Loucy (cell line): ENCODE results near the gene RIMBP2.

ENCODE experiments used
- H2AFZ ChIP-seq: fragments of 200-600 bp; sonication (generic); 2 replicates; pipeline ENCODE4 v1.6.0; 2016; ENCODE audit warnings: antibody characterized with exemption, mild to moderate bottlenecking, low read length, moderate library complexity
- H3F3A ChIP-seq: fragments of 200-600 bp; 2 replicates; pipeline ENCODE4 v1.6.0; 2016; ENCODE audit warnings: antibody characterized with exemption, low read depth, mild to moderate bottlenecking
- H3K27me3 ChIP-seq: fragments of 200-600 bp; sonication (generic); 2 replicates; pipeline ENCODE4 v1.6.1; 2014; ENCODE audit warnings: low read length, mild to moderate bottlenecking; ENCODE audit not compliant: insufficient read depth, poor library complexity, severe bottlenecking
- H3K36me3 ChIP-seq: fragments of 200-600 bp; sonication (generic); 2 replicates; pipeline ENCODE4 v1.6.1; 2016; ENCODE audit warnings: low read length; ENCODE audit not compliant: insufficient read depth
- H3K4me1 ChIP-seq: fragments of 200-600 bp; sonication (generic); 2 replicates; pipeline ENCODE4 v1.5.1; 2014; ENCODE audit warnings: low read length, mild to moderate bottlenecking; ENCODE audit not compliant: insufficient read depth, poor library complexity, severe bottlenecking
- H3K4me2 ChIP-seq: fragments of 200-600 bp; sonication (generic); 2 replicates; pipeline ENCODE4 v1.6.0; 2014; ENCODE audit warnings: antibody characterized with exemption, low read length, low read depth, mild to moderate bottlenecking; ENCODE audit not compliant: poor library complexity, severe bottlenecking
- H3K4me3 ChIP-seq: fragments of 200-600 bp; sonication (generic); 2 replicates; pipeline ENCODE4 v1.5.1; 2014; ENCODE audit warnings: low read length, mild to moderate bottlenecking, mixed read lengths; ENCODE audit not compliant: poor library complexity, severe bottlenecking
- H3K79me2 ChIP-seq: fragments of 200-600 bp; sonication (generic); 2 replicates; pipeline ENCODE4 v1.6.1; 2014; ENCODE audit warnings: low read length; ENCODE audit not compliant: insufficient read depth
- H3K9ac ChIP-seq: fragments of 200-600 bp; sonication (generic); 2 replicates; pipeline ENCODE4 v1.6.0; 2014; ENCODE audit warnings: mild to moderate bottlenecking, low read depth, low read length, moderate library complexity; ENCODE audit not compliant: poor library complexity, severe bottlenecking
- H3K9me2 ChIP-seq: fragments of 200-600 bp; sonication (generic); replicated peaks from 2 replicates; pipeline ENCODE4 v1.6.1; 2016; ENCODE audit warnings: low read depth, low read length, mixed read lengths
- H3K9me3 ChIP-seq: fragments of 200-600 bp; sonication (generic); 2 replicates; pipeline ENCODE4 v1.6.1; 2014; ENCODE audit warnings: mild to moderate bottlenecking, antibody characterized with exemption, low read length, low read depth; ENCODE audit not compliant: insufficient read depth
- H4K20me1 ChIP-seq: fragments of 200-600 bp; sonication (generic); 2 replicates; pipeline ENCODE4 v1.6.0; 2014; ENCODE audit warnings: antibody characterized with exemption, low read length, mild to moderate bottlenecking; ENCODE audit not compliant: insufficient read depth, poor library complexity, severe bottlenecking
- CTCF ChIP-seq: fragments of 200-600 bp; sonication (generic); conservative IDR thresholded peaks from 2 replicates; pipeline ENCODE4 v1.5.1; 2014; ENCODE audit warnings: mild to moderate bottlenecking, antibody characterized with exemption, low read length
- EZH2phosphoT487 ChIP-seq: fragments of 200-600 bp; IDR thresholded peaks from 2 replicates; pipeline ENCODE4 v1.6.1; 2018; ENCODE audit warnings: antibody characterized with exemption, mild to moderate bottlenecking, moderate library complexity, borderline replicate concordance

Gene RIMBP2

GRCh38 chr12:130700492-130701401, 15.4 kb downstream of the RIMBP2 start:
- Histone ChIP-seq H3K4me1 (no peaks in the 10 kb centered on the region), H3K27me3 (no peaks in the 10 kb centered on the region), H3K79me2 (no peaks in the 10 kb centered on the region), H2AFZ (no peak overlapping the region), H3K4me3 (no peak overlapping the region), H3K36me3 (no peaks in the 10 kb centered on the region), H4K20me1 (no peaks in the 10 kb centered on the region), H3K4me2 (no peak overlapping the region), H3K9me2 (no peaks in the 10 kb centered on the region), H3K9me3 (no peaks in the 10 kb centered on the region; the same call in 1 of the 2 replicates), H3K9ac (no peak overlapping the region), H3F3A (no peaks in the 10 kb centered on the region)
- TF ChIP-seq CTCF (no peak), EZH2phosphoT487 (no peak)

- Histone ChIP-seq H3K4me3 (no peak overlapping the region), H3K9me3 (no peaks in the 10 kb centered on the region; the same call in 1 of the 2 replicates), H3K4me2 (no peak overlapping the region), H3K4me1 (no peaks in the 10 kb centered on the region), H3K9ac (no peak overlapping the region), H3K9me2 (no peaks in the 10 kb centered on the region), H2AFZ (no peak overlapping the region), H4K20me1 (no peaks in the 10 kb centered on the region), H3F3A (no peaks in the 10 kb centered on the region), H3K36me3 (no peaks in the 10 kb centered on the region), H3K79me2 (no peaks in the 10 kb centered on the region), H3K27me3 (no peaks in the 10 kb centered on the region)
- TF ChIP-seq EZH2phosphoT487 (no peak), CTCF (no peak)
Measured at GRCh38 chr12:130698106-130698505, 18.0 kb downstream of the RIMBP2 start.

- Histone ChIP-seq H3K4me3 (no peak overlapping the region), H3K9me2 (no peaks in the 10 kb centered on the region), H3K4me1 (no peaks in the 10 kb centered on the region), H3K36me3 (no peaks in the 10 kb centered on the region), H3K9me3 (peaks cover 3% of the 10 kb centered on the region; the same call in 1 of the 2 replicates), H3K9ac (no peak overlapping the region), H3K79me2 (no peaks in the 10 kb centered on the region), H4K20me1 (no peaks in the 10 kb centered on the region), H3K27me3 (no peaks in the 10 kb centered on the region), H3K4me2 (no peak overlapping the region), H2AFZ (no peak overlapping the region), H3F3A (no peaks in the 10 kb centered on the region)
- TF ChIP-seq EZH2phosphoT487 (no peak), CTCF (no peak)
Measured at GRCh38 chr12:130696379-130697100, 19.6 kb downstream of the RIMBP2 start.
